Measurements from ENCODE around the gene GNAT1.
"Not testable (repeated sequence)": the region's sequence is repeated elsewhere in the genome, so short reads cannot be mapped to it uniquely, and the experiment has no call there.

GNAT1 gene

DNA sequence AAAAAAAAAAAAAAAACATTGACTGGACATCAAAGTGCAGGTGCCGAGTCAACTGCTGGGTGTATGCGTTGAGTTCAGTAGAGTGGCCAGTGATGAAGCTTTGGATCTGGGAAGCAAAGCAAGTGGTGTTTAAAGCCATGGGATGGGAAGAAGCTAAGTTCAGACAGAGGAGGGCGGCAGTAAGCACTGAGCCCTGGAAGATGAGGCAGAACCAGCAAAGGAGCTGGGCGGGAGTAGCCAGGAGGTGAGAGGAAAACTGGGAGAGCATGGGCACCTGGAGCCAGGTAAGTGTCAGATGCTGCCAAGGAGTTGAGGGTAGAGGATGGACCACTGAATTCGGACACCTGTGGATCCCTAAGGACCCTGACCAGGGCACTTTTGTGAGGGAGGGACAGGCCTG is 33.2 kb downstream of the GNAT1 start:
- DNase-seq: no peak

DNA sequence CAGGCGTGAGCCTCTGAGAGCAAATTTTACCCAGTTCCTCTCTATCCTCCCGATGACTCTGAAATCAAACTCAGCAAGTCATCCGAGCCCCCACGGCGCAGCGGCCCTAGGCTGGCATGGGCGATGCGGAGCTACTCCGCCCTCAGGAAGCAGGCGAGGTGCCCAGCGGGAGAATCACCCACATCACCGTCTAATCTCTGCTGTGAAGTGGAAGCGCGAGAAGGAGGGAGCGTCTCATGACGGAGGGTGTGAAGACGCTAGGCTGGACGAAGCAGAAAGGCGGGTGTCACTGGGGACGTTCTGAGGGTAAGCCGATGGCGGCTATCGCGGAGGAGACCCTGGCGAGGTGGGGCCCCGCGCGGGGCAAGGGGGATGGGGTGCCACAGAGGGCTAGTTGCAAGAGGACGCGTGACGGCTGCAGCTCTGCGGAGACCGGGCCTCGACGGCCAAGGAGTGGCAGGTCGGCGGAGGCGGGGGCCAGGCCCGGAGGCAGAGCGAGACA is 35.5 kb downstream of the GNAT1 start:
- peak; percentile 61 for DNase-seq

DNA sequence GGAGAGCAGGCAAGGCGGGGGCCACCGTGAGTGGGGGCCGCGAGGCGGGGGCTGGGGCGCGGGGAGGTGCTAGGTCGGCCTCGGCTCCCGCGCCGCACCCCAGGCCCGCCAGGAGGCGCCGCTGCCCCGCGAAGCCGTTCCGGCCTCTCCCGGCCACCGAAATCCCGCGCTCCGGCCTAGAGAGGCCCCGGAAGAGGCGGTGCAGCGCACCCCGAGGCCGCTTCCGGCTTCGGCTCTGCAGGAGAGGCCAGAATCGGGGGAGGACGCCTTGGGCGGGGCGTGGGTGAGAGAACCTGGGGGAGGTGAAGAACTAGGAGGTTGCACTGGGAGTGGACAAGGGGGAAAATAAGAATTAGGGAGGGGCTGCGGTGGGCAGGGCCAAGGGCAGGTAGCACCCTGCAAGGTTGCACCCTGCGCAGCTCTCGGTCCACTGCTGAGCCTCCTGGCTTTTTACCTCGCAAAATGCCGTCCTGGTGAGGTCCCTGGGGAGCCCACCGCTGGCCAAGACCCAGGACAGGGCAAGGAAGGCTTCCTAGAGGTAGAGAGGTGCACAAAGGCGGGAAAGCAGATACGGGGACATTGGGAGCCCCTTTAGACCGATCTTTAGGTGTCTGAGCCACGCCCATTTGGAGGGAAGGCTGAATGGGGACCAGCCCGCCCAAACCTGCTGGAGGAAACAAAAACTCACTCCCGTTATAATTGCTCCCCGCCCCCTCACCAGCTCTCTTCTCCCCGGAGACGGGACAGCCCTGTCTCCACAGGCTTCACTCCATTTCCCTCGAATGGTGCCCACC is 36.2 kb downstream of the GNAT1 start:
- peak; percentile 96 for DNase-seq

DNA sequence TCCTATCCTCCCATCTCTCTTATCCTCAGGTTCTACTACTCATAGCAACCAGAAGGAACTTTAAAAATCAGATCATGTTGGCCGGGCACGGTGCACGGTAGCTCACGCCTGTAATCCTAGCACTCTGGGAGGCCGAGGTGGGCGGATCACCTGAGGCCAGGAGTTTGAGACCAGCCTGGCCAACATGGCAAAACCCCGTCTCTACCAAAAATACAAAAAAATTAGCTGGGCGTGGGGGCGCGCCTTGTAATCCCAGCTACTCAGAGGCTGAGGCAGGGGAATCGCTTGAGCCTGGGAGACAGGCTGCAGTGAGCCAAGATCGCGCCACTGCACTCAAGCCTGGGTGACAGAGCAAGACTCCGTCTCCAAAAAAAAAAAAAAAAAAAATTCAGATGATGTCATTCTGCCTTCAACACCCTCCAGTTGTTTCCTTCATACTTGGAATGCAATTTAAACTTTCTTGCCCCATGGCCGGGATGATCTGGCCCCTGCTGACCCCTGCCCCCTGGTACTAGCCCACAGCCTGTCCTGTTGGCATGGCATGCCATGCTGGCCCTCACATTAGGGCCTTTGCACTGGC is 36.9 kb downstream of the GNAT1 start:
- DNase-seq: not testable (repeated sequence)

DNA sequence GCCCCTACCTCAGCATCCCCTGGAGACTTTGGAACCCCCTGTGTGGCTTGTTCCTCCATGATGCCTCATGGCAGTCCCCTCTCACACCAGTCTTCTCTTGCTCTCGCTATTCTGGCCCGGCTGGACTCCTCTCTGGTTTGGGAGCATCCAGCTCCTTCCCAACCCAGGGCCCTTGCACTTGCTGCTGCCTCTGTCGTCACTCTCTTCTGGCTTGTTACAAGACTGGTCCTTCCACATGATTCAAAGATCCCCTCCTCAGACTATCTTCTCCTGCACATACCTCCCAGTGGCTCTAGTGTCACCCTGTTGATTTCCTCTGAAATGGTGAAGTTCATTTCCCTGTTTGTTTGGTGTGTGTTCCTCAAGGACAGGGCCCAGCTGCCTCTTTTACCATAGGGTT is 38.1 kb downstream of the GNAT1 start:
- no peak for DNase-seq

DNA sequence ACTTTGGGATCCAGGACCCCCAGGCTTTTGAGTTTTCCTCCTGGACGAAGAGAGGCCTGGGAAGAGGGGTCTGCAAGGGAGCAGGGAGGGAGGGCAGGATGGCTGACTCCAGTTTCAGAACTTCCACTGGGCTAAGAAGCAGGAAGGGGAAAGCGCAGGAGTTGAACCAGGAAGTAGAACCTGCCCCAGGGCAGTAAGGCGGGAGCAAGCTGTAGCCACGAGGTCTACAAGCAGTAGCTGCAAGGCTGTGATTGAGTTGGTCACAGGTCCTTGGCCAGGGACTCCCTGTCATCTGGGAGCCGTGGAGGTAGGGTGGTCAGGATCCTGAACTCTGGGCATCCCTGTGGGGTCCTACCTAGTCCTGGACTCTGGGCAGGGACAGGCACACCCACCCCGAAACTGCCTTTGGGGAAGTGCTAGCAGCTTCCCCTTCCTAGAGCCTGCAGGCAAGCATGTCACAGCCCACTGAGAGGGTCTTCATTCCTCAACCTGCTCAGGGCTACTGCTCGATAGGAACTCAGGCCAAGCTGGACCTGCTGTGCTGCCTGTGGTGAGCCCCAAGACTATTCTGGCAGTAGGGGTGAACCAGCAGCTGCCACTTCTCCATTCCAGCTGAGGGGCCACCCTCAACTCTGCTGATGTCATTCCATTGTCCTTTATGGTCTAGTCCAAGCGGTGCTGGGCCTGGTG is 38.8 kb downstream of the GNAT1 start:
- no peak for DNase-seq

DNA sequence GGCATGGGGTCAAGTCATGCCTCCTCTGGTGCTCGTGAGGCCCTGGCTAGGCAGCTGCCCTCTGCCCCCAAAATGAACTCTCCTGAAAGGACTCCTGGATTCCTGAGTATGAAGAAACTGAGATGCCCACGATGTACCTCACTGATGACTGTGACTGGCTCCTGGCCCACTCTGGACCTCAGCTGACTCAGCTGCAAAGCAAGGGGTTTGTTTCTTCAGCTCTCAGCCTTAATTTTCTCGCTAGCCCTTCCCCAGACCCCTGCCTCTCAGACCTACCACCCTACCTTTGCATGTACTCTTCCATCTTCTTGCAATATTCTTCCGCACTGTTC is 39.4 kb downstream of the GNAT1 start:
- no peak for DNase-seq

DNA sequence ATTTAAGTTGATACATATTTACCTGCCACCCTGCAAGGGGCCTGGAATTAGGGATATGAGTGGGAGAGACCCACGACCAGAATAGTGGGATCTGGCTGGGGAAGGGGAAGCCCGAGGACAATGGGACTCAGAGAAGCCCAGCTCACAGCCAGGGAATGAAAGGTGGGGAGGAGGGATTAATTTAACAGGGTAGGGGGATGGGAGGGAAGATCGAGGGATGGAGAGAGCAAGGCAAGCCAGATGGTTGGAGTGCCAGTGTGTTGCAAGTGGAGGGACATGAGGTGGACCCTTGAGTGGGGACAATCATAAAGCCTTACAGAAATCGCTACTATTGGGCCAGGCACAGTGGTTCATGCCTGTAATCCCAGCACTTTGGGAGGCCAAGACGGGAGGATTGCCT is 40.2 kb downstream of the GNAT1 start:
- no peak for DNase-seq

DNA sequence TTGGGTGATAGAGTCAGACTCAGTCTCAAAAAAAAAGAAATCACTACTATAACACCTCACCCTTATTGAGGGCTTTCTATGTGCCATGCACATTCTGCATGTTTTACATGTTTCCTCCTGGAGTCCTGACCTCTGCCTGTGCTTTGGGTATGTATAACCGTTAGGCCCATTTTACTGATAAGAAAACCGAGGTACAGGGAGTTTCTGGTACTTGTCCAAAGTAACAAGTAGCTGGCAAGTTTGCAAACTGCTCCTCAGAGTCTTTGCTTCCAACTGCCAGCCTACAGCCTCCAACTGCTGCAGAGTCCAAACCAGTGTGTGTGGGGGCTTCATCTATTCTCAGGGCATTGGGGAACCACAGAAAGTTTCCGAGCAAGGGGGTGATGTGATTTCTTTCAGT is 40.9 kb downstream of the GNAT1 start:
- DNase-seq: no peak

DNA sequence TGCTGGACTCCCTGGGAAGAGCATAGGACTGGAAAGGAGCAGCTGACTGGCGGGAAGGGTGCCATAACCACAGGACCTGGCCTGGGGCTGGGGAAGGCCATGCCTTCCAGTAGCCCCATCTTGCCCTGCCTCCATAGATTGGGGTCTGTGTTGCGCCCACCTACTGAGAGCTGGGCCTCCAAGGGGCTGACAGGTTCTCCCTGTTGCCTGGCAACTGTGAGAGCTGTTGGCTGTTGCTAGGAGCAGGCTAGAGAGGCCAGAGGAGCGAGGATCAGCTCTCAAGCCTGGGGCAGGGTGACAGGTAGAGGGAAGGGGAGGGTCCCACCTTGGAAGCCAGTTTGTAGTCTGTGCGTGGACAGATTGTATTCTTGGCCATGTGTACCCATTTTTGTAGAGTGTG is 41.8 kb downstream of the GNAT1 start:
- DNase-seq: no peak

DNA sequence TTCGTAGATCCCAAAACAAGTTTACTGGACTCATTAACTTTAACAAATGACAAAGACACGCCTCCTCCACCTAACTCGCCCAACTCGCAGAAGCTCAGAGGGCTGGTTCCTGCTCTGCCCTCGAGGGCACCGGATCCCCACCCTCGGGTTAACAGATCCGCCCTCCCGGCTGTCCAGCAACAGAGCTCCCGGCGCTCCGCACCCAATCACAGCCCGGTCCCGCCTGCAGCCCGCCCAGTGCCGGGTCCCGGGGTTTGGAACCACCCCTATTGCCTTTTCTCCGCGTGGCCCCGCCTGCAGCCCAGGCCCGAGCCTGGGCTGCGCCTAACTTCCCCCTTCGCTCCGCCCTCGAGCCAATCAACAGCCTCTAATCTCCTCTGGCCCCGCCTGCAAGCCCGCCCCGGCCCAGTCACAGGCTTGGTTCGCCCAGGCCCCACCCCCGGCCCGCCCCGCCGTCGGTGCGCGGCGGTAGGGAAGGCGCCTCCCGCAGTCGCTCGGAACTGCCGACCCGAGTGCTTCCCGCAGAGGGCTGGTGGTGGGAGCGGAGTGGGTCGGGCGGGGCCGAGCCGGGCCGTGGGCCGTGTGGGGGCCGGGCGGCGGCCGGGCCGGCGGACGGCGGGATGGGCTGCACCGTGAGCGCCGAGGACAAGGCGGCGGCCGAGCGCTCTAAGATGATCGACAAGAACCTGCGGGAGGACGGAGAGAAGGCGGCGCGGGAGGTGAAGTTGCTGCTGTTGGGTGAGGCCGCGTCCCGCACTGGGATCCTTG is 44.5 kb downstream of the GNAT1 start, which contains the start of gene GNAI2:
TSS of gene GNAI2 (plus strand) at position 489 of the 768 bp plus-strand sequence. CDS start at position 621, 132 bp downstream.
- peak; percentile 99 for DNase-seq

DNA sequence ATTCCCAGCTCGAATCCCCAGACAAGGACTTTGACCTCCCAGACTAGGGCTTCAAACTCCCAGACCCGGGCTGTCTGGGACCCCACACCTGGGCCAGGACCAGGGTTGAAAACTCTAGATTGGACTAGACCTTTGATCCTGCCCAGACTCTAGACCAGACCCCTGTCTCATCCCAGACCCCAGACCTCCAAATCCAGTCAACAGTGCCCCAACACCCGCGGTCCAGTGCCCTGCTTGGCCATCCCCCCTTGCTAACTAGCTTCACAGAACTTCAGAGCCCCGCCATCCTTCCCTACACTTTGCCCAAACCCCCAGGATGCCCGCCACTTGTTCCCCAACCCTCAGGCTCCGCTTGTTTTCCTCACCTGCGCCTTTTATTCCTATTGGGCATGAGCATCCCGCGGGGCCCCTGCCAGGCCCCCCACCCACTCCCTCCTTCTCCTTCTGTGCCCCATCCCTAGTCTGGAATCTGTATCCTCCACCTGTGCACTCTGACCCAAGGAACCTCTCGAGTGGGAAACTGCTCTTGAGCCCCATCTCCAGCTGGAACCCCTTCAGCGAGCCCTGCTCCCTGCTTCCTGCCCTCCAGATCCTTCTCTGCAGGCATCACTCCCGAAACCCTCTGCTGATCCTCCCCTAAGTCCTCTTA is 45.2 kb downstream of the GNAT1 start:
- DNase-seq: no peak

DNA sequence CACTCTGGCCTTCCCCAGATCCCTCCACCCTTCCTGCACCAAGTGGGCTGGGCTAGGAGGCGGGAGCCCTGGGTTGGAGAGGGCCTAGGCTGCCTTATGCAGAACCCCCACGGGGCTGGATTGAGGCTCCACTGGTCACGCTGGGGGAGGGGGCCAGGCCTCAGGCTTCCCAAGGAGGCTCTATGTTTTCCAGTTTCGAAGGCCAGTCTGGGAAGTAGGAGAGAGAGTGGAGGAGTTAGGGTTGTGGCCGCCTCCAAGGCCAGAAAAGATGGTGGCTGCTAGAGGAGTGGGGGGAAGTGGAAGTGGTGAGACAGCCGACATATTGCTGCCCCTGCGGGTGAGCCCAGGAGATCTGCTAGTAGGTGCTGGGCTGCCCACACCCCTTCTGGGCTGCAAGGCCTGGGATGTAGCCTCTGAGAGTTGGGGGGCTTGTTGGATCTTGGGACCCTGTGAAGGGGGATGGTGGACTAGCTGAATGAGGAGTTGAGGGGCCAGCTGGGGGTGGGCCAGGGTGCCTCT is 45.8 kb downstream of the GNAT1 start:
- DNase-seq: peak; percentile 55

DNA sequence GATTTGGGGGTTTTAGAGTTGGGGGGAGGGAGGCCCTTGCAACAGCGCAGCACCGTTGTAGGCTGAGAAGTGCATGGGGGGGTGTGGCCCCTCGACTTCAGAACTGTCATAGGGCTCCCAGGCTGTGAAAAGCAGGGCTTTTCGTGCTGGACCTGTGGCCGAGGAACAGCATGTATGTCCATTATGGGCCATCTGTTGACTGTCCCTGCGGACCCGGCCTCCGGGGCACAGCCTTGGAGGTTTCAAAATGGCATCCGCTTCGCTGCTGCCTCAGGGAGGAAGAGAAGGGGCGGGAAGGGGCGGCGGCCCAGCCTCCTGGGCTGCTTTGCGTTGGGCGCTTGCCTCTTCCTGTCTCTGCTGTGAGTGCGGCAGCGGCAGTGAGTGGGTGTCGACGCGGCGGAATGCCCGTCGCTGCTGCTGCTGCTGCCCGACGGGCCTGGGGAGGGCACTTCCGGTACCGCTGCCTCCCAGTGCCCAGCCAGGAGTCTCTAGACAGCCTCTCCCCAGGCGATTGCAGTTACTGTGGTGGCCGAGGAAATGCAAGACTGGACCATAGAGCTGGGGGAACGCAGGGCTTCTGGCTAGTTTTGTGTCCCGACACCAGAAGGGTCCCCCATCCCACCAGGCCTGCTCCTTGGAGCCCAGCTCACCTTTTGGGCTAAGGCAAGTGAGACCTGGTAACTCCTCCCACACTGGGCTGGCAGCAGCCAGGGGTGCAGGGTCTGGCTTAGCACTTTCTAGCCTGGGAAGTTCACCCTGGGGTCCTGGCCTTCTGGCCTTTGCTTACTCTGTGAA is 46.5 kb downstream of the GNAT1 start:
- peak; percentile 95 for DNase-seq

DNA sequence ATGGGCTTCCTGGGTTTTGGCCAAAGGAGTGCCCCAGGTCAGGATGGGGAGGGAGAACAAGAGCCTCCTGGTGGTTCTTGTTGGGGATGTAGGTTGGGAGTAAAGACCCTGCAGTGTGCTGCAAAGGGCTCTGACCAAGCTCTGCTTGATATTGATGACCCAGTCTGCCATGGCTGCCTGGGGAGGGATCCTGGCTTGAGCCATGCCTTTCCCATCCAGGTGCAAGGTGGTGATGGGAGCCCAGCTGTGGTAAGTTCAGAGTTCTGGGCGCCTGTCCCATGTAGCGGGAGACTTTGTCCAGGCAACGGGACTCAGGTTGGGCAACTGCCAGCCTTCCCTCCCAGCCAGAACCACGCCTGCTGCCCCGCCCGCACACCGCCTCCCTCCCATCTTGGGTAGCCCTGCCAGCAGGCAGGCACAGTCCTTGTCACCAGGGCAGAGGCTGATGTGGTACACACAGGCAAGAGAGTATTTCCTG is 47.2 kb downstream of the GNAT1 start:
- peak; percentile 52 for DNase-seq

DNA sequence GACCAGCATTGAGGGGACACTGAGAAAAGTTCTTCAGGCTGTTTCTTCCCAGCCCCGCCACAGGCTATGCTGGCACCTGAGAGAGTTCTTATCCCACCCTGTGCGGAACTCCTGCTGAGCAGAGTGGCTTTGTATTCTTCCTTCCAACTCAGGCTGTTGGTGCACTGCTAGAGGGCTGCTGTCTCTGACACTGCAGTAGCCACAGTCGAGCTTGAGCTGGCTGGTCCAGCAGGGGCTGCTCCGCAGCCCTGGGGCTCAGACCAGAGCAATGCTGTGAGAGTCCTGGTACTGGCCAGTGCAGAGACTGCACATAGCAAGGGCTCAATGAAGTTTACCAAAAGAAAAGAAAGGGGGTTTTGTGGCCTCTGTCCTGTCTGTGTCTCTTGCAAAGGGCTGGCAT is 48.2 kb downstream of the GNAT1 start:
- no peak for DNase-seq

DNA sequence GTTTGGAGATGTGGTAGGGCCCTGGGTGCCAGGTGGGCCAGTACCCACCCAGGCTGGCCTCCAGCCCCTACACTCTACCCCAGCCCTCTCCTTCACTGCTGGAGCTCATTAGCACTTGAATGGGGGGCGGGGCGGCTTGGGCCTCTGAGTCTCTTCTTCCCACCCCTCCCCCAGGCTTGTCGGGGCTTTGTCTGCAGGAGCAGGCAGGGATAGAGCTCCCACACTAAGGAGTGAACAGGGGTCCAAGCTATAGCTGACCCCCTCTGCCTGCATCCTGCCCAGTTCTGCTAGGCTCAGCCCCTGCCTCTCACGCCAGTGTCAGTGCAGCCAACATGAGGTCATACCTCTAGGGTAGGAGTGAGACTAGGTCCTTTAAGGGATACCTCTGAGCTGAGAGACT is 49.8 kb downstream of the GNAT1 start:
- DNase-seq: no peak

DNA sequence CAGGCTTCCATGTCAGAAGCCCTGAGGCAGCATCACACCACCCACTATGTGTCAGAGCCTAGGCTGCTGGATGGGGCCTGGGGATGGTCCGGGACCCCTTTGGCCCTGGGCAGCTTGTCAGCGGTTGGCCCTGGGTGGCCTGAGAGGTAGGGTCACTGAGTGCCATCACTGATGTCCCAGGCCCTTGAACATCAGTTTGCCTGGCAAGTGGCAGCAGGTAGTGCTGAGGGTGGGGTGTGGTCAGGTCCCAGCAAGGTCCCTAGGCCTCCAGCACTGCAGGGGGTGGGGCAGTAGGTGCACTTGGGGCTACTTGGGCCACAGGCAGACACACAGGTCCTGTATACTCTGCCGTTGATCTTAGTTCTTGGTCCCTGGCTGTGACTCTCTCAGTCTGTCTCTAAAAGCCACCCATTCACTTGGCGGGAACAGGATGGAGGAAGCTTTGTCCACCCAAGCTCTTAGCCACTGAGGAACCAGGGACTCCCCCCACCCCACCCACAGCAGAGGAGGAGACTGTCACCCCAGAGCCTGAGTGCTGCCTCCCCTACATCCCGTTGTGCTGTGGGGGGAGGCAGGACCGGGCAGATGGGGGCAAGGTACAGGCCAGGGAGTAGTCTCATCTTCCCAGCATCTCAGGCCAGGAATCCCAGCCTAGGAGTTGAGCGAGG is 50.4 kb downstream of the GNAT1 start:
- peak; percentile 26 for DNase-seq

DNA sequence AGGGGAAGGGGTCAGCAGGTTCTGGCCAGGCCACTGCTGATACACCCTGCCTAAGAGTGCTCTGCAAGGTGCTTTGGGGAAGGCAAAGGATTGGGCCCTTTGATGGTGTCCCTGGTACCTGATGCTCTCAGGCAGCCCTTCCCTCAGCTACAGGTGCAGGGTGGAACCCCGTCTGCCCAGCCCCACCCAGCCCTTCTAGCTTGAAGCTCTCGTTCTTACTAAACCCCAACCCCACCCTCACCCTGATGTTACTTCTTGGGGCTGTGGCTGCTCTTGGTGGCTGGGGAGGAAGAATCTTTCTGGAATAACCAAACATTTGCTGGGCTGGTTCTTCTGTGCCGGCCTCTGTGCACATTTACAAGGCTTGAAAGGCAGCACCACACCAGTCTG is 51.0 kb downstream of the GNAT1 start:
- DNase-seq: peak; percentile 63

DNA sequence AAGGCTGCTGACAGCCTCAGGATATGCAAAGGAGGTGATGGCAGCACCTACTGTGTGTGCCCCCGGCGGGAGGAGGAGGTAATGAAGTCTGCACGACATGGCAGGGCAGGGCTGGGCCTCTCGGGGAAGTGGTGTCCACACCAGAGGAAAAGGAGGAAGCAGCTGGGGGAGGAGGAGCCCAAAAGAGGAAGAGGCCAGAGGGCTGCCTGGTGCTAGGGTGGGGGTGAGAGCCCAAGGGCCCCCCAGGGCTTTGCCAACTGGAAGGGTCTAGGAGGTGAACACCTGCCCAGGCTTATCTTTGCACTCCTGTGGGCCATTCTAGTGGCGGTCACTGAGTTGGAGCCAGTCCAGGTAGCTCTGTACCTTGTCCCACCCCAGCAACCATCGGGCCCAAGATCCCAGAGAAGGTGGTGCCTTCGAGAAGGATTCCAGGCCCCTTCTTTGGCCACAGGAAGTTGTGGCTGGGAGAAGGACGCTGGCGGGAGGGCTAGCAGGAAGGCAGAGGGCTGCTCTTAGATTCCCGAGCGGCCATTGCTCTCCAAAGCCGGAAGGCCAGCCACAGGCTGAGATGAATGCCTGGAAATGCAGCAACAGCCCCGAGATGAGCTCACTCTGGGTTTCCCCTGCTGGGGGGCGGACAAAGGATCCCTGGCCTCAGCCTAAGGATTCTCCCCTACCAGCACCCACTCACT is 51.6 kb downstream of the GNAT1 start:
- peak; percentile 61 for DNase-seq
